HepG2 (cell line): ENCODE data around the gene RUSF1. TPM values are rescaled to one million over a fixed set of nuclear protein-coding genes. Genes with fewer than 3 reads are reported as not detected.
A peak's percentile ranks its signal among the peaks of the same experiment; 100 is the strongest.

Source experiments
- ATAC-seq: fragments of 200-7000 bp; cut with Tn5 transposase; 3 replicates; pipeline ENCODE4 v1.9.1; 2020; ENCODE audit warnings: mild to moderate bottlenecking, moderate library complexity
- BruUV-seq: library from RNA; stranded (reverse); fragments of 400-500 nt; replicated peaks from 2 replicates; lab custom pipeline; 2021; lab: Mats Ljungman, UMichigan
- CTCF ChIA-PET: fragments of 300-600 bp; formaldehyde crosslinking; extraction: SDS; loops from one replicate; lab custom pipeline; 2021; ENCODE audit warnings: low total read pairs, inconsistent platforms, low intra/inter-chr PET ratio; lab: Yijun Ruan, JAX
- POLR2A ChIA-PET: fragments of 350-600 bp; sonication (Branson Sonifier 250); formaldehyde crosslinking; loops from one replicate; lab custom pipeline; 2020; ENCODE audit warnings: antibody characterized with exemption, inconsistent platforms; lab: Yijun Ruan, JAX
- DNase-seq: peaks from one replicate; pipeline ENCODE4 v3.0.0-alpha.2; 2015; ENCODE audit warnings: low spot score
- FAIRE-seq: peaks from 3 replicates; lab custom pipeline; 2011; peaks lifted over from hg19 to GRCh38; lab: Jason Lieb, UNC
- H2AFZ ChIP-seq: one replicate; pipeline ENCODE4 v1.6.1; 2011; ENCODE audit warnings: low read length, inconsistent platforms
- H3K27ac ChIP-seq: fragments of 300-600 bp; 3 replicates; pipeline ENCODE4 v1.8.0; 2011; ENCODE audit warnings: mixed run types, mild to moderate bottlenecking, mixed read lengths, low read length, inconsistent platforms; ENCODE audit not compliant: insufficient read depth; ENCODE audit errors: extremely low read length
- H3K27me3 ChIP-seq, 2 experiments: fragments of 200-600 bp in 1 of 2; 2 replicates in 1 of 2; 3 replicates in 1 of 2; pipeline versions ENCODE4 v1.6.0 to v1.8.0; 2011; ENCODE audit warnings: low read length in 2 of 2, mild to moderate bottlenecking in 2 of 2, moderate library complexity in 2 of 2, inconsistent platforms in 1 of 2; ENCODE audit not compliant: insufficient read depth in 2 of 2, control insufficient read depth in 1 of 2
- H3K36me3 ChIP-seq, 2 experiments: fragments of 200-600 bp in 1 of 2; replicated peaks in 1 of 2; 2 replicates in 1 of 2; 3 replicates in 1 of 2; pipeline versions ENCODE4 v1.5.1 to v1.8.0; 2011; ENCODE audit warnings: low read length in 2 of 2, inconsistent platforms in 1 of 2; ENCODE audit not compliant: insufficient read depth in 2 of 2, control insufficient read depth in 1 of 2
- H3K4me1 ChIP-seq: 2 replicates; pipeline ENCODE4 v1.5.1; 2012; ENCODE audit warnings: low read length, inconsistent platforms; ENCODE audit not compliant: insufficient read depth
- H3K4me2 ChIP-seq: 2 replicates; pipeline ENCODE4 v1.6.0; 2011; ENCODE audit warnings: low read depth, low read length, inconsistent platforms
- H3K4me3 ChIP-seq, 3 experiments: fragments of 200-600 bp in 1 of 3; sonication (generic), shearing (Covaris generic) in 1 of 3; replicated peaks in 1 of 3; 2 replicates each; pipeline ENCODE4 v1.5.1; 2011 to 2016; ENCODE audit warnings: low read length in 3 of 3, inconsistent platforms in 2 of 3, low read depth in 2 of 3, mild to moderate bottlenecking in 2 of 3, control low read depth in 1 of 3, mixed read lengths in 1 of 3; ENCODE audit not compliant: insufficient read depth in 1 of 3
- H3K79me2 ChIP-seq: one replicate; pipeline ENCODE4 v1.6.1; 2011; ENCODE audit warnings: low read length, inconsistent platforms; ENCODE audit not compliant: insufficient read depth
- H3K9ac ChIP-seq: 2 replicates; pipeline ENCODE4 v1.6.0; 2011; ENCODE audit warnings: mild to moderate bottlenecking, low read depth, low read length, inconsistent platforms; ENCODE audit not compliant: insufficient read depth
- H3K9me3 ChIP-seq: 2 replicates; pipeline ENCODE4 v1.5.1; 2012; ENCODE audit warnings: mild to moderate bottlenecking, low read length
- H4K20me1 ChIP-seq: 2 replicates; pipeline ENCODE4 v1.6.0; 2011; ENCODE audit warnings: inconsistent platforms, mild to moderate bottlenecking, low read length, moderate library complexity; ENCODE audit not compliant: insufficient read depth
- ATF2 ChIP-seq: sonication (generic); formaldehyde crosslinking; IDR thresholded peaks from 2 replicates; pipeline ENCODE4 v1.4.0; 2020; ENCODE audit warnings: missing genetic modification reagents
- CEBPB ChIP-seq: IDR thresholded peaks from 2 replicates; pipeline ENCODE4 v1.6.1; 2011; ENCODE audit warnings: low read depth, low read length, improper control_type of control experiment, borderline replicate concordance
- DNMT3B ChIP-seq: conservative IDR thresholded peaks from 2 replicates; pipeline ENCODE4 v1.6.1; 2016; ENCODE audit warnings: missing biosample characterization, control low read depth
- FOXC1 ChIP-seq: sonication (generic); formaldehyde crosslinking; IDR thresholded peaks from 2 replicates; pipeline ENCODE4 v1.8.0; 2022; ENCODE audit warnings: mild to moderate bottlenecking, missing genetic modification reagents, borderline replicate concordance
- POLR2A ChIP-seq, 2 experiments: IDR thresholded peaks; 2 replicates each; pipeline ENCODE4 v1.6.1; 2011; ENCODE audit warnings: low read depth in 2 of 2, low read length in 2 of 2, mild to moderate bottlenecking in 1 of 2, moderate library complexity in 1 of 2; ENCODE audit not compliant: insufficient read depth in 1 of 2
- REST ChIP-seq, 2 experiments: IDR thresholded peaks; 2 replicates each; pipeline ENCODE4 v1.6.1; 2011 to 2012; ENCODE audit warnings: low read length in 2 of 2, borderline replicate concordance in 1 of 2, low read depth in 1 of 2, mild to moderate bottlenecking in 1 of 2, moderate library complexity in 1 of 2
- SAP130 ChIP-seq: IDR thresholded peaks from 2 replicates; pipeline ENCODE4 v1.6.1; 2016; ENCODE audit warnings: low read depth
- SIN3A ChIP-seq: IDR thresholded peaks from 2 replicates; pipeline ENCODE4 v1.6.1; 2011; ENCODE audit warnings: low read depth, mild to moderate bottlenecking, control low read depth, low read length, borderline replicate concordance
- SP1 ChIP-seq, 2 experiments: fragments of 450-650 bp in 1 of 2; sonication (generic) in 1 of 2; formaldehyde crosslinking in 1 of 2; IDR thresholded peaks; 2 replicates each; pipeline versions ENCODE4 v1.4.0 to v1.6.1; 2016 to 2020; ENCODE audit warnings: missing genetic modification reagents in 1 of 2
- TBX3 ChIP-seq: fragments of 450-650 bp; IDR thresholded peaks from 2 replicates; pipeline ENCODE4 v1.6.1; 2017; ENCODE audit warnings: antibody characterized with exemption, mild to moderate bottlenecking, inconsistent platforms, borderline replicate concordance
- ZNF230 ChIP-seq: sonication (generic); formaldehyde crosslinking; IDR thresholded peaks from 2 replicates; pipeline ENCODE4 v1.4.0; 2020; ENCODE audit warnings: mild to moderate bottlenecking, missing genetic modification reagents
- ZNF431 ChIP-seq: sonication (generic); formaldehyde crosslinking; IDR thresholded peaks from 2 replicates; pipeline ENCODE4 v1.9.0; 2022; ENCODE audit warnings: missing genetic modification reagents, low read depth, mild to moderate bottlenecking, borderline replicate concordance
- ZNF652 ChIP-seq: IDR thresholded peaks from 2 replicates; pipeline ENCODE4 v1.6.1; 2016; ENCODE audit warnings: low read depth, borderline replicate concordance
- ZNF691 ChIP-seq: sonication (generic); formaldehyde crosslinking; IDR thresholded peaks from 2 replicates; pipeline ENCODE4 v1.4.0; 2020; ENCODE audit warnings: missing genetic modification reagents, low read depth, mild to moderate bottlenecking, borderline replicate concordance
- ZSCAN22 ChIP-seq: sonication (generic); formaldehyde crosslinking; IDR thresholded peaks from 2 replicates; pipeline ENCODE4 v1.4.0; 2020; ENCODE audit warnings: mild to moderate bottlenecking, missing genetic modification reagents
- WGBS: methylation state at CpG from one replicate; pipeline ENCODE4 v1.1.6; 2017; ENCODE audit warnings: low lambda C conversion rate; 5-methylcytosine and 5-hydroxymethylcytosine counted together
- in situ Hi-C: cut with HindIII; loops from 2 replicates; pipeline ENCODE4 v1.10.0; 2017; ENCODE audit warnings: low pct_unique_long_range_greater_than_20kb; ENCODE audit not compliant: extremely low pct_ligation_motif_present
- intact Hi-C: fragments of 100-400 bp; cut with micrococcal nuclease; formaldehyde crosslinking; loops from one replicate; pipeline ENCODE4 v1.10.0; 2022; ENCODE audit not compliant: unreplicated experiment
- polyA plus RNA-seq, 8 experiments: library from polyadenylated mRNA; depleted of rRNA in 3 of 8; stranded (reverse) in 7 of 8; unstranded in 1 of 8; fragments of >200 nt; fragmentation: Illumina TruSeq in 4 of 8; extraction: Trizol in 4 of 8; gene quantifications; 2 replicates each; pipeline versions ENCODE4 v1.2.1 to v1.2.3, GENCODE V29; 2011 to 2016; ENCODE audit warnings: low read depth in 4 of 8, missing spikeins in 1 of 8, mixed read lengths in 1 of 8; ENCODE audit not compliant: insufficient read depth in 1 of 8
- total RNA-seq, 5 experiments: library from RNA; depleted of rRNA; stranded (reverse); fragments of >200 nt; fragmentation: Illumina TruSeq; extraction: Trizol; gene quantifications; 2 replicates each; pipeline ENCODE4 v1.2.3, GENCODE V29; 2016; ENCODE audit warnings: low read depth in 1 of 5

The RUSF1 gene
- total and polyA plus RNA-seq, 2 of the 13 experiments (the other 11 are each of a cell fraction or from before 2014, with no cell fraction given), result 40.8 to 50.2 TPM

GRCh38 chr16:31456988-31457360, 51.2 kb downstream of the RUSF1 start:
- Histone ChIP-seq H2AFZ (no peak overlapping the region), H3K36me3 (peaks cover 5 to 11% of the 10 kb centered on the region in 2 experiments), H3K4me2 (peak overlapping the region; percentile 99), H3K79me2 (peaks cover 38% of the 10 kb centered on the region), H3K4me3 (peak overlapping the region; percentile 6 to 98 (median 83); a peak in 5 of 6 replicates), H3K9me3 (no peaks in the 10 kb centered on the region), H3K9ac (peak overlapping the region; percentile 97; the same call in 1 of the 2 replicates), H3K4me1 (peaks cover 69% of the 10 kb centered on the region), H3K27me3 (no peaks in the 10 kb centered on the region; a peak in 1 of 5 replicates), H4K20me1 (peaks cover 49% of the 10 kb centered on the region), H3K27ac (peak overlapping the region; percentile 95)
- intact Hi-C loops, result loop anchor here (5.0 kb wide), 1 partner anchor 415 kb away; the partner anchor contains the start of gene ZNF267
- CTCF ChIA-PET, result no interaction called here
- WGBS, result 71% methylated on average over 8 of the region's 8 CpGs
- POLR2A ChIA-PET, result interaction anchor here (1.1 to 8.3 kb wide), 4 partner anchors 8 to 277 kb away, joined by 5 to 110 read pairs (median 8); partner anchors contain the start of gene FUS
- no peak for FAIRE-seq
- BruUV-seq, result no TSS peak
- ATAC-seq, result no peak
- no peak for DNase-seq
- in situ Hi-C loops, result loop anchor here (5.0 to 10.0 kb wide), 3 partner anchors 245 to 465 kb away; partner anchors contain the start of gene ZNF267
- peak; percentile 25; the same call in 1 of the 2 replicates for TF ChIP-seq ZNF431 (CRISPR knock-in tag)
- no peak for TF ChIP-seq CEBPB
- no peak for TF ChIP-seq ZNF691 (CRISPR knock-in tag)
- 0 out of 4 replicates have a peak, but pooled peaks of 1 of the 2 experiments have one; percentile 35 for TF ChIP-seq POLR2A (IDR thresholded peaks at IDR 0.05; ENCODE audit: insufficient read depth in 1 of 2, low read depth in 2 of 2, low read length in 2 of 2)
- TF ChIP-seq REST (IDR thresholded peaks at IDR 0.05; ENCODE audit: borderline replicate concordance in 1 of 2, low read depth in 1 of 2, low read length in 2 of 2), result peak; percentile 6 to 77
- 0 out of 2 replicates have a peak, but pooled peaks have one; percentile 38 for TF ChIP-seq FOXC1 (CRISPR knock-in tag)
- 0 out of 2 replicates have a peak, but pooled peaks have one; percentile 14 for TF ChIP-seq ZSCAN22 (CRISPR knock-in tag)
- TF ChIP-seq ZNF652 (CRISPR knock-in tag), result peak; percentile 68; the same call in 1 of the 2 replicates
- no peak for TF ChIP-seq SP1 (IDR thresholded peaks at IDR 0.05)
- no peak for TF ChIP-seq SP1 (CRISPR knock-in tag; IDR thresholded peaks at IDR 0.05)
- TF ChIP-seq SIN3A, result peak; percentile 41; the same call in 1 of the 2 replicates
- 0 out of 2 replicates have a peak, but pooled peaks have one; percentile 5 for TF ChIP-seq ZNF230 (CRISPR knock-in tag)
- 0 out of 2 replicates have a peak, but pooled peaks have one; percentile 30 for TF ChIP-seq ATF2
- no peak for TF ChIP-seq TBX3
- peak; percentile 17; the same call in 1 of the 2 replicates for TF ChIP-seq SAP130
- TF ChIP-seq DNMT3B (CRISPR knock-in tag), result no peak
